Spleen (tissue), 11 donors: ENCODE results near the gene SPTY2D1. TPM values are rescaled to one million over a fixed set of nuclear protein-coding genes. Genes with fewer than 3 reads are reported as not detected.
A peak's percentile ranks its signal among the peaks of the same experiment; 100 is the strongest.

ENCODE experiments used
- DNase-seq: peaks from one replicate; pipeline ENCODE4 v3.0.0-alpha.2; 2020
- H3K27ac ChIP-seq, 8 donors: fragments of 200-600 bp; sonication (generic) in 7 of 8; 1 replicate in 4 of 8; 2 replicates in 4 of 8; pipeline versions ENCODE4 v1.5.0 to v1.8.0; 2016 to 2021; ENCODE audit warnings: inconsistent platforms in 4 of 8, mild to moderate bottlenecking in 4 of 8, moderate library complexity in 1 of 8
- H3K27me3 ChIP-seq, 7 donors: fragments of 200-600 bp; sonication (generic) in 6 of 7; replicated peaks in 1 of 7; 1 replicate in 4 of 7; 2 replicates in 3 of 7; pipeline versions ENCODE4 v1.5.0 to v1.8.0; 2016 to 2021; ENCODE audit warnings: inconsistent platforms in 3 of 7, mild to moderate bottlenecking in 1 of 7
- H3K36me3 ChIP-seq, 6 donors: fragments of 200-600 bp; sonication (generic) in 5 of 6; 1 replicate in 4 of 6; 2 replicates in 2 of 6; pipeline versions ENCODE4 v1.5.0 to v1.8.0; 2016 to 2021; ENCODE audit warnings: inconsistent platforms in 2 of 6
- H3K4me1 ChIP-seq, 6 donors: fragments of 200-600 bp; sonication (generic) in 5 of 6; 1 replicate in 3 of 6; 2 replicates in 3 of 6; pipeline versions ENCODE4 v1.5.0 to v1.8.0; 2016 to 2021; ENCODE audit warnings: inconsistent platforms in 3 of 6
- H3K4me3 ChIP-seq, 8 donors: fragments of 200-600 bp; sonication (generic) in 7 of 8; 1 replicate in 4 of 8; 2 replicates in 4 of 8; pipeline versions ENCODE4 v1.5.0 to v1.8.0; 2016 to 2021; ENCODE audit warnings: inconsistent platforms in 4 of 8, mild to moderate bottlenecking in 4 of 8, moderate library complexity in 2 of 8
- H3K9me3 ChIP-seq, 8 donors: fragments of 200-600 bp; sonication (generic) in 7 of 8; 1 replicate in 4 of 8; 2 replicates in 4 of 8; pipeline versions ENCODE4 v1.5.0 to v1.8.0; 2016 to 2021; ENCODE audit warnings: inconsistent platforms in 4 of 8
- POLR2A ChIP-seq, 3 donors: fragments of 450-650 bp; IDR thresholded peaks; one replicate each; pipeline ENCODE4 v1.5.1; 2017; ENCODE audit warnings: antibody characterized with exemption in 3 of 3, mild to moderate bottlenecking in 1 of 3
- POLR2AphosphoS5 ChIP-seq, 3 donors: sonication (generic); formaldehyde crosslinking; IDR thresholded peaks; one replicate each; pipeline ENCODE4 v1.5.1; 2017; ENCODE audit warnings: antibody characterized with exemption in 3 of 3
- WGBS, 5 donors: extraction: QIAGEN DNeasy Blood & Tissue Kit in 3 of 5; methylation state at CpG; one replicate each; pipeline versions ENCODE4 v1.1.5 to v1.1.7; 2013 to 2018; 5-methylcytosine and 5-hydroxymethylcytosine counted together
- intact Hi-C: fragments of 100-400 bp; cut with DNase I; formaldehyde crosslinking; loops from one replicate; pipeline ENCODE4 v1.15.0; 2023; ENCODE audit warnings: low total_unique reads
- polyA plus RNA-seq, 3 donors: library from polyadenylated mRNA; stranded (reverse); fragments of 200-250 nt; gene quantifications; one replicate each; pipeline ENCODE4 v1.2.1, GENCODE V29; 2013
- total RNA-seq, 7 donors: library from RNA; depleted of rRNA in 3 of 7; stranded (reverse); fragments of >200 nt in 3 of 7; fragmentation: NEBNext Ultra II Directional in 4 of 7; extraction: Animal tissue kit (Norgen Biotek cat#: 25700) in 4 of 7; gene quantifications; one replicate each; pipeline versions ENCODE4 v1.1.0 to v1.2.1, GENCODE V29; 2016 to 2021
- TF ChIP-seq, protein P1 (sequence below), 11 experiments: fragments of 200-600 bp in 7 of 11; fragments of 450-650 bp in 4 of 11; sonication (generic) in 4 of 11; IDR thresholded peaks in 8 of 11; conservative IDR thresholded peaks in 3 of 11; 1 replicate in 7 of 11; 2 replicates in 4 of 11; pipeline versions ENCODE4 v1.4.0 to v1.8.0; 2016 to 2021; ENCODE audit warnings: antibody characterized with exemption in 11 of 11, inconsistent platforms in 4 of 11, mild to moderate bottlenecking in 1 of 11
- donor health status: healthy with polysubstance abuse.
- donor health status: DM: no; HTN: no; CAD: no; lungs with moderate emphysema.
- donor health status: DM: no; HTN: no; CAD: no.
- donor health status: Bipolar disorder and iron deficiency.
- donor health status: healthy.
- donor health status: DM: no; HTN: no; CAD: no.
- donor health status: DM: yes; HTN: yes; CAD: no.

SPTY2D1 gene
- total and polyA plus RNA-seq, 10 donors: 2.4 to 23.1 (median 17.4) TPM

DNA sequence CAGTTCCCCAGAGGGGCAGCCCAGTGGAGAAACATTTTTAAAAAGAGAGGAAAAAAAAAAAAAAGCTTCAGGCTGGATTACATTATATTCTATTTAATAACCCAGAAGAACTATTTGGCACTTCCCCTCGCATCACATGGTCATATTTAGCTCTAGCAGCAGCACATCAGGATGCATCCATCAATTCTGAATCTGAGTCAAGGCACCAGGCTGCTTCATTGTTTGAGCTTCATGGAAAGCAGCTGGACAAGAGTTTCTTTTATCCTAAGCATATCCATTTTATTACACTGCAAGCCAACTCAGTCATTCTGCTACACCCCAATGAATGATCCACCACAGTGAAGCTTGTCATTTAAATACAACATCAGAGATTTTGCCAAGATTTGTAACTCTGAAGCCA is 10.0 kb downstream of the SPTY2D1 start:
- no peak overlapping the region for H3K4me3 ChIP-seq
- intact Hi-C loops: no loop called here
- TF ChIP-seq POLR2AphosphoS5 (IDR thresholded peaks at IDR 0.05): no peak
- no peak for TF ChIP-seq POLR2A (IDR thresholded peaks at IDR 0.05)
- TF ChIP-seq, protein P1, sequence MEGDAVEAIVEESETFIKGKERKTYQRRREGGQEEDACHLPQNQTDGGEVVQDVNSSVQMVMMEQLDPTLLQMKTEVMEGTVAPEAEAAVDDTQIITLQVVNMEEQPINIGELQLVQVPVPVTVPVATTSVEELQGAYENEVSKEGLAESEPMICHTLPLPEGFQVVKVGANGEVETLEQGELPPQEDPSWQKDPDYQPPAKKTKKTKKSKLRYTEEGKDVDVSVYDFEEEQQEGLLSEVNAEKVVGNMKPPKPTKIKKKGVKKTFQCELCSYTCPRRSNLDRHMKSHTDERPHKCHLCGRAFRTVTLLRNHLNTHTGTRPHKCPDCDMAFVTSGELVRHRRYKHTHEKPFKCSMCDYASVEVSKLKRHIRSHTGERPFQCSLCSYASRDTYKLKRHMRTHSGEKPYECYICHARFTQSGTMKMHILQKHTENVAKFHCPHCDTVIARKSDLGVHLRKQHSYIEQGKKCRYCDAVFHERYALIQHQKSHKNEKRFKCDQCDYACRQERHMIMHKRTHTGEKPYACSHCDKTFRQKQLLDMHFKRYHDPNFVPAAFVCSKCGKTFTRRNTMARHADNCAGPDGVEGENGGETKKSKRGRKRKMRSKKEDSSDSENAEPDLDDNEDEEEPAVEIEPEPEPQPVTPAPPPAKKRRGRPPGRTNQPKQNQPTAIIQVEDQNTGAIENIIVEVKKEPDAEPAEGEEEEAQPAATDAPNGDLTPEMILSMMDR (IDR thresholded peaks at IDR 0.05 in 8 of 11, conservative IDR thresholded peaks at IDR 0.05 in 3 of 11): no peak
- no peaks in the 10 kb centered on the region for H3K27me3 ChIP-seq
- H3K9me3 ChIP-seq: peaks cover 0 to 8% (median 0%) of the 10 kb centered on the region in 8 donors
- no peak for DNase-seq
- H3K4me1 ChIP-seq: peaks cover 0 to 58% (median 8%) of the 10 kb centered on the region in 6 donors
- 84 to 89% (median 87%) methylated on average over 1 of the region's 1 CpG for WGBS, 5 donors
- H3K36me3 ChIP-seq: peaks cover 0 to 10% (median 0%) of the 10 kb centered on the region in 6 donors
- no peak overlapping the region for H3K27ac ChIP-seq

DNA sequence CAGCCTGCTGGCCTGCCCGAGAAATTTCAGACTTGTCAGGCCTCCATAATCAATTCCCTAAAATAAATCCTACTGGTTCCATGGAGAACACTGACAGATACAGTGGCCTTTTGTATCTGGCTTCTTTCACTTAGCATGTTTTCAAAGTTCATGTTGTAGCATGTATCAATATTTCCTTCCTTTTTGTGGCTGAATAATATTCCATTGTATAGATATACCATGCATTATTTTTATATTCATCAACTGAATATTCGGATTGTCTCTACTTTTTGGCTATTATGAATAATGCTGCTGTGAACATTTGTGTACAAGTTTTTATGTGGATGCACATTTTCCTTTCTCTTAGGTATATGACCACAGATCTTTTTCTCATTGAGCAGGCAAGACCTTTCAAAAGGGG is 10.4 kb downstream of the SPTY2D1 start:
- TF ChIP-seq, protein P1 (IDR thresholded peaks at IDR 0.05 in 8 of 11, conservative IDR thresholded peaks at IDR 0.05 in 3 of 11): no peak
- TF ChIP-seq POLR2AphosphoS5 (IDR thresholded peaks at IDR 0.05) (no peak), POLR2A (IDR thresholded peaks at IDR 0.05) (no peak)
- Histone ChIP-seq H3K36me3 (peaks cover 0 to 10% (median 0%) of the 10 kb centered on the region in 6 donors), H3K9me3 (peaks cover 0 to 8% (median 0%) of the 10 kb centered on the region in 8 donors), H3K27ac (no peak overlapping the region), H3K27me3 (no peaks in the 10 kb centered on the region), H3K4me1 (peaks cover 0 to 58% (median 12%) of the 10 kb centered on the region in 6 donors), H3K4me3 (no peak overlapping the region)
- 93 to 100% (median 98%) methylated on average over 2 of the region's 2 CpGs for WGBS, 5 donors
- DNase-seq: no peak
- intact Hi-C loops: no loop called here

DNA sequence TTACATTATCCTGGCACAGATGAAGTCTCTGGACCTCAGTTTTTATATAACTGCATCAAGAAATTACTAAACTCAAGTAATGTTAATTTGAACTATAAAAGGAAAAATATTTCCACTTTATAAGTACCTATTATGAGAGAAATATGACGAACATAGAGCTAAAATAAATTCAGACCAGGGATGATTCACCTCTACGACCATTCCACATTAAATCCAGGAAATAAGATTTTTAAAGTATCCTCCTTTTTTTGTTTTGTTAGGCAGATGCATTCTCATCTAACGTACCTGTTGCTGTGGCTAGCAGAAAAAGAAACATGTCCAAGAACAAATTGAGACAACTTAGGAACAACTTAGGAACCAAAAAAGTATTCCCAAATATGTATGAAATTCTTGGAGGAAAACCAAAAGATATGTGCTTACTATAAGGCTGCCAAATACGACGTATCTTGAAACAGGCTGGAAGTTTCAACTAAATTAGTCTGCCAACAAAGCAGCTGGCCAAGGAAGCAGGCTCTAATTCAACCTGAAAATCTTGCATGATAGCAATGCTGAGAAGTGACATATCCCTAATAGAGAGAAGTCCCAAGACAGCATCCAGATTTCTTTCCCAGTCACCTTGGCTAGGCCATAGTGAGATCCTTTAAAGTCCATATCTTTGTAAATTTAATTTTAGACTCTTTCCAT is 15.7 kb downstream of the SPTY2D1 start:
- H3K4me3 ChIP-seq: no peak overlapping the region
- 40 to 58% (median 53%) methylated on average over 5 of the region's 5 CpGs for WGBS, 5 donors
- H3K27ac ChIP-seq: peak overlapping the region in 6 of 8 donors; percentile 1 to 53 (median 28)
- H3K9me3 ChIP-seq: peaks cover 0 to 1% (median 0%) of the 10 kb centered on the region in 8 donors
- no peak for DNase-seq
- TF ChIP-seq POLR2A (IDR thresholded peaks at IDR 0.05) (no peak), POLR2AphosphoS5 (IDR thresholded peaks at IDR 0.05) (no peak)
- TF ChIP-seq, protein P1 (IDR thresholded peaks at IDR 0.05 in 8 of 11, conservative IDR thresholded peaks at IDR 0.05 in 3 of 11): no peak
- peaks cover 8 to 60% (median 24%) of the 10 kb centered on the region in 6 donors for H3K4me1 ChIP-seq
- H3K27me3 ChIP-seq: no peaks in the 10 kb centered on the region
- peaks cover 3 to 34% (median 23%) of the 10 kb centered on the region in 6 donors for H3K36me3 ChIP-seq
- intact Hi-C loops: no loop called here

DNA sequence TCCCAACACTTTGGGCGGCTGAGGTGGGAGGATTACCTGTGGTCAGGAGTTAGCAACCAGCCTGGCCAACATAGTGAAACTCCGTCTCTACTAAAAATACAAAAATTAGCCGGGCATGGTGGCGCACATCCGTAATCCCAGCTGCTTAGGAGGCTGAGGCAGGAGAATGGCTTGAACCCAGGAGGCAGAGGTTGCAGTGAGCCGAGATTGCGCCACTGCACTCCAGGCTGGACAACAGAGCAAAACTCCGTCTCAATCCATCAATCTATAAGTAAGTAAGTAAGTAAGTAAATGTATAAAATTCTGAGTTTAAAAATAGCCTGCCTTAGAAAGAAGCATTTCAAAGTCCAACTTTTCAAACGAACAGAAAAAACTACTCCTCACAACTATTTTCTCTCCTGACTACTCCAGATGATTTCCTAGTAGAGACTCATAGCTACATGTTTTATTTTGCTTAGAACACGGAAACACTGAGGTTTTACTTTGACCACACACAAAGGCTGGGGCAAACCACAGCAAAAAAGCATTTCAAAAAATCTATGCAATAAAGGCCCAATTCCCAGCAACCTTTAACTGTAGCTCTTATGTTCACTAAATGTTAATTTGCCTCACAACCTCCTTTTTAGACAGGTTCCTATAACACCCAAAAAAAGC is 16.3 kb downstream of the SPTY2D1 start:
- DNase-seq: no peak
- Histone ChIP-seq H3K27ac (peak overlapping the region in 6 of 8 donors; percentile 1 to 53 (median 28)), H3K27me3 (no peaks in the 10 kb centered on the region), H3K36me3 (peaks cover 3 to 41% (median 25%) of the 10 kb centered on the region in 6 donors), H3K4me3 (no peak overlapping the region), H3K4me1 (peaks cover 8 to 60% (median 24%) of the 10 kb centered on the region in 6 donors), H3K9me3 (no peaks in the 10 kb centered on the region)
- intact Hi-C loops: no loop called here
- TF ChIP-seq POLR2A (IDR thresholded peaks at IDR 0.05): no peak
- no peak for TF ChIP-seq POLR2AphosphoS5 (IDR thresholded peaks at IDR 0.05)
- TF ChIP-seq, protein P1 (IDR thresholded peaks at IDR 0.05 in 8 of 11, conservative IDR thresholded peaks at IDR 0.05 in 3 of 11): no peak
- 57 to 67% (median 63%) methylated on average over 10 of the region's 10 CpGs for WGBS, 5 donors
